Right lung (tissue), 5 donors: Measurements from ENCODE around the gene TEX19. TPM values are rescaled to one million over a fixed set of nuclear protein-coding genes. Genes with fewer than 3 reads are reported as not detected.
"Not testable (repeated sequence)": the region's sequence is repeated elsewhere in the genome, so short reads cannot be mapped to it uniquely, and the experiment has no call there.

Experiments used
- DNase-seq, 2 donors: peaks; one replicate each; pipeline ENCODE4 v3.0.0-alpha.2; 2013
- polyA plus RNA-seq, 5 donors: library from polyadenylated mRNA; unstranded; fragments of 120-200 nt; gene quantifications; one replicate each; pipeline versions ENCODE4 v1.2.1 to v1.2.3, GENCODE V29; 2013; ENCODE audit warnings: inconsistent platforms in 1 of 5, low replicate concordance in 1 of 5; ENCODE audit not compliant: insufficient read length in 5 of 5, insufficient read depth in 1 of 5

The TEX19 gene
- polyA plus RNA-seq, 5 donors = not detected

DNA sequence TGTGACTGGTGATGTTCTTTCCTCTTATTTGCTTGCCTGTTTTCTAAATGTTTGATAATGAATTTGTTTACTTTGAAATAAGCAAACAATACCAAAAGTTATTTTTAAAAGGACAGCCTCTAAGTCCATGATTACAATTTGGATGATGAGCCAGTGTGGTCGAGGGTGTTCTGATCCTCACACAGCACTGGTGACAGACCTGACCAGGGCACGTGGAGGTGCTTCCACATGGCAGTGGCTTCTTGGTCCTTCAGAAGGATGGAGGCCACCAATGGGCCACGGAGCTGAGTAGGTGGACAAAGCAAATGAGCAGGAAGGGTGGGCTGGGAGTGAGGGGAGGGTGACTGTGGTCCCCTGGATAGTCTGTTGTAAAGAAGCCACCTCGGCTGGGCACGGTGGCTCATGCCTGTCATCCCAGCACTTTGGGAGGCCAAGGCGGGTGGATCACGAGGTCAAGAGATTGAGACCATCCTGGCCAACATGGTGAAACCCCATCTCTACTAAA, 4.2 kb upstream of the TEX19 start:
- DNase-seq = no peak

DNA sequence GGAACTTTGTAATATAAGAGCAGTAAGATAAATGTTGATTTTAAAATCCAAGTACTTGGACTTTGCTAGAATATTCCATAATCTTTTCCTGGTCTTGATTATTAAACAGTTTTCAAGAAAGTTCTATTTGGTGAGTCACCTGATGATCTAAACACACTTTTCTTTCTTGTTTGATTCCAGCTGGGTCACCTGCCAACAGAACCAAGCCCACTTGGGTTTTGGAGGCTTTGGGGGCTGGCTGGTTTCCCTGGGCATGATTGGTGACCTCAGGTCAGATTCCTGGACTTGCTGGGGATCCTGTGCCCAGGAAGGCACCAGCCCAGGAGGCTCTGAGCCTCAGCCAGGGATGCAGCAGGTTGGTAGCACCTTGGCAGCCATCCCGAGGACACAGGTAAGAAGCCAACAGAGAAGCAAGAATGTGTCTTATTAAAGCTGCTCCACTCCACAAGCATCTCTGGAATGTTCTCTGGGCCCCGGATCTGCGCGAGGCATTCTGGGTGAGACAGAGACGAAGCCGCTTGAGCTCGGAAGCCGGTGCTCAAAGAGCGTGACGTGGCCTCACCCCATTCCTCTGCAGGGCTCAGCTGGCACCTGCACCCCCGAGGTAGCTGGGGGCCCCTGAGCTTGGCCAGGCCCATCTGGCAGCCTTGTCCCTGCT, 3.1 kb upstream of the TEX19 start:
- no peak for DNase-seq

DNA sequence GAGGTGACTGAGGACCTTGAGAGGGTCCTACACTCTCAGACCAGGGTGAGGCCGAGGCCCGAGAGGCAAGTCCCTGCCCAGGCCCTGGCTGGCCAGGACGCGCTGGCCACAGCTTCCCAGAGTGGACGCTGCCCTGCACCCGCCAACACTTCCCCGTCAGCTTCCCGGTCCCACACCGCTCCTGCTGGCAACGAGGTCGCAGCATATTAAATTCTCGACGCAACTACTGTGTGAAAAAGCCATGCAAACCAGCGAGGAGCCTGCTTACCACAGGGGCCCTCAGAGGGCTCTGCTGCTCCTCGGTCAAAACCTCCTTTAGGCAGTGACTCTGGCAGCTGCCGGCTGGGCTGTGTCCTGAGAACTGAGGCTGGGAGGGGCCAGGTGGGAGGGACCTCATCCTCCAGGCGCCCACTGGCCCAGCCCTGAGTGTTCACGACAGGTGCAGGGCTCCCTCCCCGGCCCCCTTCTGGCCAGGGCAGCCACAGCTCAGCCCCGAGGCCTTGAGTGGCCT, 2.1 kb upstream of the TEX19 start:
- no peak for DNase-seq

DNA sequence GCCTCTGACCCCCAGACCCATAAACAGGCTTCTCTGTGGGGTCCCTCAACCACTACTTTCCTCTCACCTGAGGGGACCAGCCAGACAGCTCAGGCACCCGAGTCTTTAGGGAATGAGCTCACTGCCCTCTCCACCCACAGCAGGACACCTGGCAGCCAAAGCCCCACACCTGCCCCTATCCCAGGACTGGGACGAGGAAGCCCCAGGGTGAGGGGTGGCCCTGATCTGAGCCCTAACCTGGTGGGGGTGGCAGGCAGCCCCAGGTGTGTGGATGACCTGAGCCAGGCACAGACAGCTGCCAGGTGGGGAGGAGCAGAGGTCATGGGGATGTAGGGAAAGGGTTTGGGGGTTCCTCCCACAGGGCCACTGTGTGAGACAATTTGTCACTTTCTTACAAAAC, 1.7 kb upstream of the TEX19 start:
- DNase-seq = no peak

DNA sequence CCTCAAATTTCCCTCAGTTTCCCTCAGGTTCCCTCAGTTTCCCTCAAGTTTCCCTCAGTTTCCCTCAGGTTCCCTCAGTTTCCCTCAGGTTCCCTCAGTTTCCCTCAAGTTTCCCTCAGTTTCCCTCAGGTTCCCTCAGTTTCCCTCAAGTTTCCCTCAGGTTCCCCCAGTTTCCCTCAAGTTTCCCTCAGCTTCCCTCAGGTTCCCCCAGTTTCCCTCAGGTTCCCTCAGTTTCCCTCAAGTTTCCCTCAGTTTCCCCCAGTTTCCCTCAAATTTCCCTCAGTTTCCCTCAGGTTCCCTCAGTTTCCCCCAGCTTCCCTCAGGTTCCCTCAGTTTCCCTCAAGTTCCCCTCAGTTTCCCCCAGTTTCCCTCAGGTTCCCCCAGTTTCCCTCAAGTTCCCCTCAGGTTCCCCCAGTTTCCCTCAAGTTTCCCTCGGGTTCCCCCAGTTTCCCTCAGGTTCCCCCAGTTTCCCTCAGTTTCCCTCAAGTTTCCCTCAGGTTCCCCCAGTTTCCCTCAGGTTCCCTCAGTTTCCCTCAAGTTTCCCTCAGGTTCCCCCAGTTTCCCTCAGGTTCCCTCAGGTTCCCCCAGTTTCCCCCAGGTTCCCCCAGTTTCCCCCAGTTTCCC, 516 bp downstream of the TEX19 start:
- DNase-seq = not testable (repeated sequence)

DNA sequence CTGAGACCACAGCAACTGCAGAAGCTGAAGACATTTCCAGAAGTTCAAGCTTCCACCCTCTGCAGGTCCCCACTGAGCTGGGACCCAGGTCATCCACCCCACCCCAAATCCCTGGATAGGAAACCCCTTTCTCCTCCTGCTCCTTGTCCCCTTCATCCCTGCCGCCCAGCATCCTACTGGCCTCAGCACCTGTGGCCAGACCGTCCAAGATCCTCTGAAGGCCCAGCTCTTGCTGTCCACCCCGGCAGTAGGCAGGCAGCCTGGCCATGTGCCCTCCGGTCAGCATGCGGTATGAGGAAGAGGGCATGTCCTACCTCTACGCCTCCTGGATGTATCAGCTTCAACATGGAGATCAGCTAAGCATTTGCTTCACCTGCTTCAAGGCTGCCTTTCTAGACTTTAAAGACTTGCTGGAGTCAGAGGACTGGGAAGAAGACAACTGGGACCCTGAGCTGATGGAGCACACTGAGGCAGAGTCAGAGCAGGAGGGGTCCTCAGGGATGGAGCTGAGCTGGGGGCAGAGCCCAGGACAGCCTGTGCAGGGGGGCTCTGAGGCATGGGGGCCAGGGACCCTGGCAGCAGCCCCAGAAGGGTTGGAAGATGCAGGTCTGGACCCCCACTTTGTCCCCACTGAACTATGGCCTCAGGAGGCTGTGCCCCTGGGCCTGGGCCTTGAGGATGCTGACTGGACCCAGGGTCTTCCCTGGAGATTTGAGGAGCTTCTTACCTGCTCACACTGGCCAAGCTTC, 3.0 kb downstream of the TEX19 start:
- no peak for DNase-seq

DNA sequence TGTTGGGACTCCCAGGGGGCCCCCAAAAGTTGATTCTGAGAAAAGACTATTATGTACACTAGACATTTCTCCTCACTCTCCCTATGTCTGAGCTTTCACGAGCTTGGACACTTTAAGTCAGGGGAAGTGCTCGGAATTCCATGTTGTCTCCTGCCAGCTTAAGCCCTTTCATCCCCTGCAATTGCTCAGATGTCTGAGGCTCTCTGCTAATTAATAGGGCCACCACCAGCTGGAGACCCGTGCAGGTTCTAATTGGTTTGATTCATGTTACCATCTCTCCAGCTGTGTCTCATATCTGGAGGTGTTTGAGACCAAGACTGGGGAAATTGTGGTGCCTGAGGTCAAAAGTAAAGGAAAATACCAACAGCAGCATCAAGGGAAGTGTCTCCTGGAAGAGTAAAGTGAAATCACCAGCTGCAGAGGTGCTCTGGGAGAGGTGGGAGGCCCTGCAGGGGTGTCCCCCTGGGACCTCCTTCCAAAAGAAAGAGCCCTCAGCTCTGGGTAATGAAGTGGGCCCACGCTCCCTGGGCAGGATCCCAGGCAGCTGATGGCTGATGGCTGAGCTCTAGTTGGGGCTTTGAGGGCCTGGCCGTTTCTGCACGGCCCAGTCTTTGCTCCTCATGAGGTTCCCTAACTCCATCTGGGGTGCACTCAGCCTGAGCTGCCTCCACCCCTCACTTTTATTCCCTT, 6.7 kb downstream of the TEX19 start:
- no peak for DNase-seq

DNA sequence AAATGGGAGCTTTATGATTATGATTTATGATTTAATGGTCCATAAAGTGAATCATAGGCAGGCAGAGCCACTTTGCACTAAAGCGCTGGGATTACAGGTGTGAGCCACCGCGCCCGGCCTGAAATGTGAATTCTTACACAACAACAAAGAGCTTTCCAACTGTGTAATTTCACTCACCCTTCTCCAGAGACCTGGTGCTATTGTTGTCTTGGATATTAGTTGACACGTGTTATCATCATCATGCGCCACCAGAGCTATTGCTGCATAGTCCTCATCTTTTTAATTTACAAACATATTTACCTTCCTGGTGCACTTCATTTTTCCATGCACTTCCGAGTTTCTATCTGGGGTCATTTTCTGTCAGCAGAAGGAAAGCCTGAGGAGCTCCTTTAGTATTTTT, 7.7 kb downstream of the TEX19 start:
- DNase-seq = no peak

DNA sequence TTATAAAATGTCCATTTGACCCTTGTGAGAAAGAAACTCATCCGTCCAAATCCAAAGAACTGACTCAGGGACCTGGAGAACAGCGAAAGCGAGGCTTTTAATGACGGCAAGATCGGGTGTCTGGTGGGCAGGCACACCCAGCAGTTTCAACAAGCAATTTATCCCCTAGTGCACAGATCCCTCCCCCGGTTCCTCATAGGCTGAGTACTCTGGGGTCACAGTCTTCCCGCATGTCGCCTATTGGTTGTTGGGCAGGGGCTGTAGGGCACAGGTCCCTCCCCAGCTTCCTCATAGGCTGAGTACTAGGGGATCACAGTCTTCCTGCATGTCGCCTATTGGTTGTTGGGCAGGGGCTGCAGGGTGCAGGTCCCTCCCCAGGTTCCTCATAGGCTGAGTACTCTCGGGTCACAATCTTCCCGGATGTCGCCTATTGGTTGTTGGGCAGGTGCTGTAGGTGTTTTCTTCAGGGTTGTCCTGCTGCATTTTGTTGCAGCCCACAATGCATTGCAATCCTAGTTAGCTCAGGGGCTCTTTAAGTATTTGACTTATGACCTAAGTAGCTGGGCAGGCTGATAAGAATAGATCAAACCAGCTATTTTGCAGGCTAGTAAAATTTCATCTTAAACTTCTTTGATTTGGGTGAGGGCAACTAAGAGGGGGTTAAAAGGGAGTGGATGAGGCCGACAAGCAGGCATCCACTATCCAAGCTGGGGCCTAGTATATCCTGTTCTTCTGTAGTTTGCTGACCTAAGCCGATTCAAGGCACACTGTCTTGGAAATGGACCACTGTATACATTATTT, 8.9 kb downstream of the TEX19 start:
- no peak for DNase-seq

DNA sequence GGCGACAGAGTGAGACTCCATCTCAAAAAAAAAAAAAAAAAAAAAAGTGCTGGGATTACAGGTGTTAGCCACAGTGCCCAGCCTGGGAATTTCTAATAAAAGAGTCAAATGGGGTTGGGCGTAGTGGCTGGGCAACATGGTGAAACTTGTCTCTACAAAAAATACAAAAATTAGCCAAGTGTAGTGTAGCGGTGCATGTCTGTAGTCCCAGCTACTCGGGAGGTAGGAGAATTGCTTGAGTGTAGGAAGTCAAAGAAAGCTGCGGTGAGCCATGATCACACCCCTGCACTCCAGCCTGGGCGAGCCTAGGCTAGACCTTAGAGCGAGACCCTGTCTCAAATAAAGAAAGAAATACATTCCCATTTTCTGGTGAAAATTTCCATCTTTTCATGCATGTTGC, 10.2 kb downstream of the TEX19 start:
- no peak for DNase-seq

DNA sequence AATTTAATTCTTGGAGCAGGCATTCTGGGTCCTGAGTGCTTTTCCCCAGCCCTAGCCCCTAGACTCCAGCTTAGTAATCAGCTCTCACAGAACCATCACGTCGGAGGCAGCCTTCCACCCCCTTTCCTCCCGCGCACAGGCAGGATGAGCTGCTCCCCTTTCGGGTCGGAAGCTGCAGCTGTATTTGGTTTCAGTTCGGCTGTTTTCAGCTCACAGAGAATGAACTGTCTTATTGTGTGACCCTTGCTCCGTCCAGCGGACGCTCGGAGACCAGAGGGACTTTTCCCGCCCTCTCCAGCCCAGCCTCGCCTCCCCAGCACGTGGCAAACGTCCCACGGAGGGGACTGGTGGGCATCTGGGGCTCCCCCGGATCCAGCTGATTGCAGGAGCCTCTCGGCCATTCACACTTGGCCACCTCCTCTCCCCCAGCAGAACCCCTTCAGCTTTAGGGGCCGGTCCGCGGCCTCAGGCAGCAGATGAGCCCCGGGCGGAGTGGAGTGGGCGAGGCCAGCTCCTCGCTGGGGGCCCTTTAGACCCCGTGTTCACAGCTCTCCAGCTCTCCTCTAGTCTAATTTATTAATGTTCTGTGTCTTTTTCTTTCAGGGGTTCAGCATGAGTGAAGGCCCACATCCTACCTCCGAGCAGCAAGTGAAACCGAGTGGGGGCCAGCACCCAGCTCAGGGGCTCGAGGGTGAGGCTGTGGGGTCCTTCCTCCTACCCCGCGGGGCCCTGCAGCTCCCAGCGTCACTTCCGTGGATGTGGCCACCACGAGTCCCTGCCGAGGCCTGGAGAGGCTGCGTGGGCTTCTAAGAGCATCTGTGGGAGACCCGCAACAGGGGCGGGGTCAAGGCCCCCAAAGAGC, 11.7 kb downstream of the TEX19 start:
- DNase-seq = no peak

DNA sequence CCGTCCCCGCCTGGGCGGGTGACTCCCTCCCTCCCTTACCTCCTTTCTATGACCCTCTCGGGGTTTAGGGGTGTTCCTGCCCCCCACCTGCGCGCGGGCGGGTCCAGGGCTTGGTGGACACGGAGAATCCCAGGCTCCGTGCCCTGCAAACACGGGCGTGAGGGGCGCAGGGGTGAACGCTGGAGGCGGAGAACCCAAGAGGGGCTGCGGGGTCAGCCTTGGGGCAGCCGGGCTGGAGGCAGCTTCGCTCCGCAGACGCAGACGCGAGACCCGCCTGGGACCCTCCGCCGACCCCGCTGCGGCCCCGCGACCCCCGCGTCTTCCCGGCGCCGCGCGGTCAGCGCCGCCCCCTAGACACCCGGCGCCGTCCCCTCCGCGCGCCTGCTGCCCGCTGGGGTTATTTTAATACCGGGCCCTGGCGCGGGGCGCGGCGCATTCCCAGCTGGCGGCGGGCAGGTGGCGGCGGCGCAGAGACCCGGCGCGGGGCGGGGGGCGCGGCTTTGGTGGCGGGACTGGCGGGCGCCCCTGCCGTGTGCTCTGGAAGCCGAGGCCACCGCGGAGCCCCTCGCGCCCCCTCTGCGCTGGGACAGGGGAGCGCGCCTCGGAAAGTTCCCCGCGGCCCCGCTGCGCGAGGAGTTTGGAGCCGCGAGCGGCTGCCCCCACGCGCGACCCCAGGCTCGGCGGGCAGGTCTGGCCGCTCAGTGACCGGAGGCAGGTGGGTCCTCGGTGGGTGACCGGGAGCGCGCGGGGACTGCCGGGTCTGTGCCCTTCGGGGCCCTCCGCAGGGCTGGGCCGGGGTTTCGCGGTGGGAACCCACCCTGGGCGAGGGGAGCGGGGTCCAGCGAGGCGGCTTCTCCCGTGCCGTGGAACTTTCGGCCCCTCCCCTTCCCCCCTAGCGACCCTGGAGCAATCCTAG, 12.5 kb downstream of the TEX19 start, which contains the start of gene UTS2R:
Gene UTS2R, plus strand, starts transcription at position 433 of the 916 bp plus-strand sequence. CDS start 2,560 bp downstream, outside the sequence.
- DNase-seq = no peak

DNA sequence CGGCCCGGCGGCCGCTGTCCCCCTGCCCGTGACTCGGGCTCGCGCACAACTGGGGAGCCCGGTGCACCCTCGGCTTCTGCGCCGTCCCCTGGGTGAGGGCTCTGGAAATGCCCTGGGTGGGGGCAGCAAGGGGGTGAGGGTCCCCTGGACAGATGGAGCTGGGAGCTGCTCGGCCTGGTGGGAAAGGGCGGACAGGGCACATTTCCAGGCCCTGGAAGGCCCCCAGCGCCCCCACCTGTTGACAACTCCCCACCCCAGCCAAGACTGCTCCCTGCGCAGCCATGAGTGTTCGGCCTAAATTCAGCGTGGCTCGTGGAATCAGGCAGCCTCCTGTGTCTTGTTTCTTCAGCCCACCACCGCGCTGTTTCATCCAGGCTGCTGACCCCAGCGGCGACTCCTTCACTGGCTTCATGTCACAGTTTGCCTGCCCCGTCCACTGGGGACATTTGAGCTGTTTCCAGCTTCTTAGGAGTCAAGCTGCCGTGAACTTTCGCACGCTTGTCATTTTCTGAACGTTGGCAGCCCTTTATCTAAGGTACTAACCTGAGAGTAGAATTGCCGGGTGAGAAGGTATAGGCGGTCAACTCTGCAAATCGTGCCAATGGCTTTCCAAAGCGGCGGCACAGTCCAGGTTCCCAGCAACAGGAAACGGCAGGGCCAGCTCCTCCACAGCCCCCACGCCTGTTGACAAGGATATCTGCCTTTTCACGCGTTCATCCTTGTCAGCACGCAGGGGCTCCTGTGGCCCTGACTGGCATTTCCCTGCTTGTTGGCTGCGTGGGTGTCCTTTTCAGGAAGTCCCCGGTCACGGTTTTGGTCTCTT, 13.4 kb downstream of the TEX19 start:
- DNase-seq = no peak

DNA sequence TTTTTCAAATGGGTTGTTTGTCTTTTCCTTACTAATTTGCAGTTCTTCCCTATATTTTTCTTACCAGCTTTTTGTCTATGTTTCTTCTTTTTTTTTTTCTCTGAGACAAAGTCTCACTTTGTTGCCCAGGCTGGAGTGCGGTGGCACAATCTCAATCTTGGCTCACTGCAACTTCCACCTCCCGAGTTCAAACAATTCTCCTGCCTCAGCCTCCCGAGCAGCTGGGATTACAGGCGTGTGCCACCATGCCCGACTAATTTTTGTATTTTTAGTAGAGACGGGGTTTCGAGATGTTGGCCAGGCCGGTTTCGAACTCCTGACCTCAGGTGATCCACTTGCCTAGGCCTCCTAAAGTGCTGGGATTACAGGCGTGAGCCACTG, 14.0 kb downstream of the TEX19 start:
- not testable (repeated sequence) for DNase-seq

DNA sequence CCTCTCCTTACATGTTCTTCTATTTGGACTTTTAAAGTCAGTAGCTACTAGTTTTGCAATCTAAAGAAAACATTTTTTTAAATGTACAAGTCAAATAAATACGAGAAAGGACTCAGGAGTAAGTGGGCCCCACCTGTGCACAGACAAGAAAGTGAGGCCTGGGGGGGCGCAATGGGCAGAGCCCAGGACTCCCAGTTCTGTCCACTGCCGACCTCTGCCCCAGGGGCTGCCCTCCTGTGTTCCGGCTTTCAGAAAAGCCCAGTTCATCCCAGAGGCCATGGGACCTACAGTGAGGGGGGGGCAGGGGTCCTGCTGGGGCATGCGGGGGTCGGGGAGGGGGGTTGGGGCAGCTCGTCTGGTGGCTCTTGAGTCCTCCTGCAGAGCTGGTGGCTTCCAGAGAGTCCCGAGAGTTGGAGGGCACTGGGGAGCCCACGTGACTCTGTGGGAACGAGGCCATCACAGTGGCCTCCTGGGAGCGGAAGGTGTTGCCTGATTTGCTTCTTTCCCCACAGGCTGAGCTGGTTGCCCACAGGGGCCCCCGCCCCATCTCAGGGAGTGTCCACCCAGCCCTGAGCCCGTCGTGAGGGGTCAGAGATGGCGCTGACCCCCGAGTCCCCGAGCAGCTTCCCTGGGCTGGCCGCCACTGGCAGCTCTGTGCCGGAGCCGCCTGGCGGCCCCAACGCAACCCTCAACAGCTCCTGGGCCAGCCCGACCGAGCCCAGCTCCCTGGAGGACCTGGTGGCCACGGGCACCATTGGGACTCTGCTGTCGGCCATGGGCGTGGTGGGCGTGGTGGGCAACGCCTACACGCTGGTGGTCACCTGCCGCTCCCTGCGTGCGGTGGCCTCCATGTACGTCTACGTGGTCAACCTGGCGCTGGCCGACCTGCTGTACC, 14.9 kb downstream of the TEX19 start:
- no peak for DNase-seq

DNA sequence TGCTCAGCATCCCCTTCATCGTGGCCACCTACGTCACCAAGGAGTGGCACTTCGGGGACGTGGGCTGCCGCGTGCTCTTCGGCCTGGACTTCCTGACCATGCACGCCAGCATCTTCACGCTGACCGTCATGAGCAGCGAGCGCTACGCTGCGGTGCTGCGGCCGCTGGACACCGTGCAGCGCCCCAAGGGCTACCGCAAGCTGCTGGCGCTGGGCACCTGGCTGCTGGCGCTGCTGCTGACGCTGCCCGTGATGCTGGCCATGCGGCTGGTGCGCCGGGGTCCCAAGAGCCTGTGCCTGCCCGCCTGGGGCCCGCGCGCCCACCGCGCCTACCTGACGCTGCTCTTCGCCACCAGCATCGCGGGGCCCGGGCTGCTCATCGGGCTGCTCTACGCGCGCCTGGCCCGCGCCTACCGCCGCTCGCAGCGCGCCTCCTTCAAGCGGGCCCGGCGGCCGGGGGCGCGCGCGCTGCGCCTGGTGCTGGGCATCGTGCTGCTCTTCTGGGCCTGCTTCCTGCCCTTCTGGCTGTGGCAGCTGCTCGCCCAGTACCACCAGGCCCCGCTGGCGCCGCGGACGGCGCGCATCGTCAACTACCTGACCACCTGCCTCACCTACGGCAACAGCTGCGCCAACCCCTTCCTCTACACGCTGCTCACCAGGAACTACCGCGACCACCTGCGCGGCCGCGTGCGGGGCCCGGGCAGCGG, 15.7 kb downstream of the TEX19 start:
- no peak for DNase-seq
